Measurements from ENCODE around the gene TLN1. TPM values are rescaled to one million over a fixed set of nuclear protein-coding genes. Genes with fewer than 3 reads are reported as not detected.

Gene TLN1
- polyA plus RNA-seq, 2 of the 4 experiments (the other 2 are of a cell fraction), result 65.5 to 108 TPM

DNA sequence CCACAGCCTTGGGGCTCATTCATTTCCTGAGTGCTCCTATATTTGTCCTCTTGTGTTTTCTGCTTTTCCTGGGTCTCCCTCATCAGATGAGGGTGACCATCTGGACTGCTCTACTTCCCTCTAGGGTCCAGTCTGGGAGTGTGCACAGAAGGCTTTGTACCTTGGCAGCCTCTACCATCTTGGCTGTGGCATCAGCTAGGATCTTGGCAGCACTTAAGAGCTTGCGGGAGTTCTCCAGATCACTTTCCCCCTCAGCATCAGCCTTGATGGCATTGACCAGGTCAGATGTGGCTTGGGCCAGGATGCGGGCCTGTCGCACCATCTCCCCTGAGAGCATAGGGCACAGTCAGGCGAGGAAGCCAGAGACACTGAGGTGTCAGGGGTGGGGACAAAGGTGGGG lies 15.8 kb downstream of the TLN1 start:
- peak in 1 of 2 experiments; percentile 37 for DNase-seq (ENCODE audit: low read depth in 1 of 2, low spot score in 1 of 2)
- no peak for TF ChIP-seq EHF (CRISPR knock-in tag; IDR thresholded peaks at IDR 0.05)
- TF ChIP-seq RAD21 (conservative IDR thresholded peaks at IDR 0.05 in 1 of 2, IDR thresholded peaks at IDR 0.05 in 1 of 2), result peak in 1 of 2 experiments; percentile 17; a peak in 1 of 5 replicates
- no peaks in the 10 kb centered on the region for H3K9me3 ChIP-seq
- ATAC-seq, result peak; percentile 51 to 64; a peak in 4 of 6 replicates
- WGBS (ENCODE audit: missing lambda C conversion rate), result 100% methylated on average over 3 of the region's 4 CpGs
- H3K4me2 ChIP-seq, result no peak overlapping the region
- FAIRE-seq, result no peak
- no peak overlapping the region for H3K27ac ChIP-seq
- POLR2A ChIA-PET, result interaction anchor here (0.9 to 1.2 kb wide), 2 partner anchors 16 to 20 kb away, joined by 3 to 4 read pairs; partner anchors contain the start of gene CREB3
- H3K4me1 ChIP-seq, result no peaks in the 10 kb centered on the region
- no peak overlapping the region for H3K4me3 ChIP-seq
- CTCF ChIA-PET, result interaction anchor here (2.4 to 32.5 kb wide), 3 partner anchors 2 to 56 kb away, joined by 7 to 758 read pairs (median 758); partner anchors contain the start of genes CREB3, TLN1 and TPM2

GRCh38 chr9:35714579-35715252 lies 17.3 kb downstream of the TLN1 start:
- ChIA-PET CTCF (interaction anchor here (1.1 to 32.5 kb wide), 6 partner anchors 3 to 54 kb away, joined by 4 to 758 read pairs (median 6); partner anchors contain the start of genes CREB3, TLN1 and TPM2), POLR2A (interaction anchor here (0.6 to 1.2 kb wide), 4 partner anchors 13 to 1861 kb away, joined by 3 to 5 read pairs (median 4); partner anchors contain the start of genes ARHGEF39, CREB3 and TLN1)
- ATAC-seq (no peak), DNase-seq (ENCODE audit: low read depth in 1 of 2, low spot score in 1 of 2) (no peak), FAIRE-seq (no peak)
- WGBS (ENCODE audit: missing lambda C conversion rate), result 95% methylated on average over 13 of the region's 13 CpGs
- H3K9me3 ChIP-seq, result no peaks in the 10 kb centered on the region
- no peak overlapping the region for H3K27ac ChIP-seq
- TF ChIP-seq SMC3 (IDR thresholded peaks at IDR 0.05), result no peak
- H3K4me1 ChIP-seq, result no peaks in the 10 kb centered on the region
- H3K4me2 ChIP-seq, result no peak overlapping the region
- H3K4me3 ChIP-seq, result no peak overlapping the region

DNA sequence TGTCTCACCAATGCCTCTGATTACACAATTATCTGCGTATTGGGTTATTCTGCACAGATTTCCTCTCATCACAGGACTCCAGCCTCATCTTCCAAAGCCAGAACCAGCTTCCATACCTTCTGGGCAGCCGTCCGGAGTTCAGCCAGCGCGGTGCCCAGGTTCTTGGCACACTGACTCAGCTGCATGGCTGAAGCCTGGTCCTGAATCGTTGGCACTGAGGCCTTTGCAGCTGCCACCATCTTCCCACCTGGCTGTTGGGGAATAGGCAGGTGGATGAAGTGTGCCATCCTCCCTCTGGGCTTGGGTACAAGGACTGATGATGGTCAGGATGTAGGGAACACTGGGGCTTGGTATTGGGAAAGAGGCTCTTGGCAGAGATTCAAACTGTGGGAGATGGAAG lies 17.9 kb downstream of the TLN1 start:
- Histone ChIP-seq H3K27ac (no peak overlapping the region), H3K9me3 (no peaks in the 10 kb centered on the region), H3K4me1 (no peaks in the 10 kb centered on the region), H3K4me2 (no peak overlapping the region), H3K4me3 (no peak overlapping the region)
- no peak for DNase-seq (ENCODE audit: low read depth in 1 of 2, low spot score in 1 of 2)
- no peak for FAIRE-seq
- 78% methylated on average over 6 of the region's 6 CpGs for WGBS (ENCODE audit: missing lambda C conversion rate)
- TF ChIP-seq ZC3H11A (IDR thresholded peaks at IDR 0.05) (no peak), SMC3 (IDR thresholded peaks at IDR 0.05) (no peak), RNF2 (IDR thresholded peaks at IDR 0.05; ENCODE audit: borderline replicate concordance, low read depth) (no peak), USF2 (IDR thresholded peaks at IDR 0.05) (no peak), JUNB (IDR thresholded peaks at IDR 0.05) (no peak), ATOH8 (CRISPR knock-in tag; IDR thresholded peaks at IDR 0.05; ENCODE audit: low read depth) (no peak), POLR2AphosphoS2 (conservative IDR thresholded peaks at IDR 0.05; ENCODE audit: low read length) (no peak), EP300 (IDR thresholded peaks at IDR 0.05) (no peak), HOXA7 (CRISPR knock-in tag; IDR thresholded peaks at IDR 0.05) (no peak)
- ATAC-seq, result no peak
- CTCF ChIA-PET, result interaction anchor here (1.1 to 32.5 kb wide), 7 partner anchors 4 to 111 kb away, joined by 4 to 758 read pairs (median 6); partner anchors contain the start of genes CREB3, TLN1 and TPM2
- POLR2A ChIA-PET, result interaction anchor here (0.6 to 1.0 kb wide), 3 partner anchors 14 to 1861 kb away, joined by 3 to 4 read pairs (median 3); partner anchors contain the start of gene ARHGEF39

GRCh38 chr9:35713578-35713977 lies 18.4 kb downstream of the TLN1 start:
- TF ChIP-seq HEYL (CRISPR knock-in tag; IDR thresholded peaks at IDR 0.05) (no peak), CBX8 (IDR thresholded peaks at IDR 0.05) (no peak), MAZ (IDR thresholded peaks at IDR 0.05; ENCODE audit: borderline replicate concordance, low read depth, low read length) (no peak), E2F6 (IDR thresholded peaks at IDR 0.05; ENCODE audit: borderline replicate concordance, low read depth) (no peak), RCOR1 (IDR thresholded peaks at IDR 0.05; ENCODE audit: low read depth, low read length) (no peak), NPAS2 (CRISPR knock-in tag; IDR thresholded peaks at IDR 0.05; ENCODE audit: borderline replicate concordance) (no peak), ZSCAN20 (CRISPR knock-in tag; IDR thresholded peaks at IDR 0.05) (no peak), BHLHE40 (IDR thresholded peaks at IDR 0.05; ENCODE audit: low read depth, low read length) (no peak), CBX2 (IDR thresholded peaks at IDR 0.05; ENCODE audit: borderline replicate concordance, low read depth) (no peak), HOXA7 (CRISPR knock-in tag; IDR thresholded peaks at IDR 0.05) (no peak), KDM1A (IDR thresholded peaks at IDR 0.05; ENCODE audit: low read depth) (no peak), CEBPB (IDR thresholded peaks at IDR 0.05) (no peak), RFX5 (IDR thresholded peaks at IDR 0.05) (no peak), HDAC2 (IDR thresholded peaks at IDR 0.05) (no peak), CHD2 (IDR thresholded peaks at IDR 0.05; ENCODE audit: low read length, partially characterized antibody) (no peak), SREBF2 (IDR thresholded peaks at IDR 0.05) (no peak)
- TF ChIP-seq, protein P1, sequence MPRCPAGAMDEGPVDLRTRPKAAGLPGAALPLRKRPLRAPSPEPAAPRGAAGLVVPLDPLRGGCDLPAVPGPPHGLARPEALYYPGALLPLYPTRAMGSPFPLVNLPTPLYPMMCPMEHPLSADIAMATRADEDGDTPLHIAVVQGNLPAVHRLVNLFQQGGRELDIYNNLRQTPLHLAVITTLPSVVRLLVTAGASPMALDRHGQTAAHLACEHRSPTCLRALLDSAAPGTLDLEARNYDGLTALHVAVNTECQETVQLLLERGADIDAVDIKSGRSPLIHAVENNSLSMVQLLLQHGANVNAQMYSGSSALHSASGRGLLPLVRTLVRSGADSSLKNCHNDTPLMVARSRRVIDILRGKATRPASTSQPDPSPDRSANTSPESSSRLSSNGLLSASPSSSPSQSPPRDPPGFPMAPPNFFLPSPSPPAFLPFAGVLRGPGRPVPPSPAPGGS (IDR thresholded peaks at IDR 0.05), result no peak
- no peak for DNase-seq (ENCODE audit: low read depth in 1 of 2, low spot score in 1 of 2)
- no peak for FAIRE-seq
- no peaks in the 10 kb centered on the region for H3K4me1 ChIP-seq
- no peak overlapping the region for H3K27ac ChIP-seq
- no peaks in the 10 kb centered on the region for H3K9me3 ChIP-seq
- H3K4me2 ChIP-seq, result no peak overlapping the region
- H3K4me3 ChIP-seq, result no peak overlapping the region
- ChIA-PET CTCF (interaction anchor here (1.0 to 32.5 kb wide), 7 partner anchors 4 to 110 kb away, joined by 4 to 758 read pairs (median 6); partner anchors contain the start of genes CREB3, TLN1 and TPM2), POLR2A (interaction anchor here (1.0 kb wide), 1 partner anchor 49 kb away, joined by 3 read pairs; the partner anchor contains the start of gene ARHGEF39)
- 94% methylated on average over 3 of the region's 3 CpGs for WGBS (ENCODE audit: missing lambda C conversion rate)
- ATAC-seq, result no peak

Measured in A549 (cell line).